Fibroblast of pulmonary artery (primary cell): ENCODE data around the gene FUCA1.
A peak's percentile ranks its signal among the peaks of the same experiment; 100 is the strongest.

Source experiments
- DNase-seq: peaks from one replicate; pipeline ENCODE4 v3.0.0-alpha.2; 2010; ENCODE audit warnings: low read depth
- H3K4me3 ChIP-seq: replicated peaks from 2 replicates; pipeline ENCODE4 v1.5.1; 2011; ENCODE audit warnings: low read depth, mild to moderate bottlenecking, control low read depth, low read length, moderate library complexity
- TF ChIP-seq, protein P1 (sequence below): IDR thresholded peaks from 2 replicates; pipeline ENCODE4 v1.5.1; 2011; ENCODE audit warnings: mild to moderate bottlenecking, control low read depth, low read length, inconsistent platforms; ENCODE audit errors: missing control alignments

FUCA1 gene

DNA sequence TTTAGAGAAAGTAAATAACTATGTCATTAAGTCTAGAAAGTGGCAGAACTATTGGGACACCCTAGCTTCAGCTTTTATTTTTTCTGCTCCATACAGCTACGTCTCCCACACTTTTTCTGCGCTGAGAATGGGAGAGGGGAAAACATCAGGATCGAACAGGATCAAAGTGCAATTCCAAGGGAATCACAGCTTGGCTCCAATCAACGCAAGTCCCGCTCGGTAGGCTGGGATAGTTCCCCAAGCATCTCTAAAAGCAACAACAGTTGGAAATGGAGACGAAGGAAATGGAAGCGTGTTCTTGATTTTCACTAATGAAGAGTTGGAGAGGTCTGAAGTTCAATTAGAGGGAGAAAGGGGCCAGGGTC, 43.4 kb downstream of the FUCA1 start:
- DNase-seq: no peak
- H3K4me3 ChIP-seq: peak overlapping the region; percentile 85
- TF ChIP-seq, protein P1, sequence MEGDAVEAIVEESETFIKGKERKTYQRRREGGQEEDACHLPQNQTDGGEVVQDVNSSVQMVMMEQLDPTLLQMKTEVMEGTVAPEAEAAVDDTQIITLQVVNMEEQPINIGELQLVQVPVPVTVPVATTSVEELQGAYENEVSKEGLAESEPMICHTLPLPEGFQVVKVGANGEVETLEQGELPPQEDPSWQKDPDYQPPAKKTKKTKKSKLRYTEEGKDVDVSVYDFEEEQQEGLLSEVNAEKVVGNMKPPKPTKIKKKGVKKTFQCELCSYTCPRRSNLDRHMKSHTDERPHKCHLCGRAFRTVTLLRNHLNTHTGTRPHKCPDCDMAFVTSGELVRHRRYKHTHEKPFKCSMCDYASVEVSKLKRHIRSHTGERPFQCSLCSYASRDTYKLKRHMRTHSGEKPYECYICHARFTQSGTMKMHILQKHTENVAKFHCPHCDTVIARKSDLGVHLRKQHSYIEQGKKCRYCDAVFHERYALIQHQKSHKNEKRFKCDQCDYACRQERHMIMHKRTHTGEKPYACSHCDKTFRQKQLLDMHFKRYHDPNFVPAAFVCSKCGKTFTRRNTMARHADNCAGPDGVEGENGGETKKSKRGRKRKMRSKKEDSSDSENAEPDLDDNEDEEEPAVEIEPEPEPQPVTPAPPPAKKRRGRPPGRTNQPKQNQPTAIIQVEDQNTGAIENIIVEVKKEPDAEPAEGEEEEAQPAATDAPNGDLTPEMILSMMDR: no peak

DNA sequence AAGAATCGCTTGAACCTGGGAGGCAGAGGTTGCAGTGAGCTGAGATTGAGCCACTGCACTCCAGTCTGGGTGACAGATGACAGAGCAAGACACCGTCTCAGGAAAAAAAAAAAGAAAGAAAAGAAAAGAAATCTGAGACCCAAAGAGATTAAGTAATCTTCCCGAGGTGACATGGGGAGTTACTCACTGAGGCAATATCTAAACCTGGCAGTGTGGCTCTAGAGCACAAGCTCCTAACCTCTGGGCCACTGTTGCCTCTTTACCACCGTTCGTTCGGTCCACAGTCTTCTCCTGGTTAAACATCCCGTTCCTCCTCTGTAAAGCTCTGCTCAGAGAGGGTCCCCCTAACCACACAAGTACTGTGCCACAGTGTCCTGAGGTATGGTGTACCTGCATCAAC, 44.3 kb downstream of the FUCA1 start:
- TF ChIP-seq, protein P1: no peak
- peak overlapping the region; percentile 85 for H3K4me3 ChIP-seq
- no peak for DNase-seq

DNA sequence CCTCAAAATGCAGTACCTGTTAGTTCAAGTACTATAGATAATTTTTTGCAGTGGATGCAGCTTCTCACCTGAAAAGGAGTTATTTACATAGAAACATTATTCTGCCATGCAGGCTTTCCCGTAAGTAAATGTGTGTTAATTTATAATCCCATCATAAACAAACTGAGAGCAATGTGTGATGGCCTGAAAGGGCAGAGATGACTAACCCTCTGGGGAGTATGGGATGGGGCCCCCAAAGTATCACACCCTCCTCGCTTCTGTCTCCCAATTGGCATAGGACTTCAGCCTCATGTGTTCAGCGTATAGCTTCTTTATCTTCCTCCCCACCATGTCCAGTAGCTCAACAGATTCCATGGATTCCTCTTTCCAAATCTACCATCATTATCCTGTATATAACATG, 50.5 kb downstream of the FUCA1 start:
- no peak for DNase-seq
- TF ChIP-seq, protein P1: no peak
- no peak overlapping the region for H3K4me3 ChIP-seq

DNA sequence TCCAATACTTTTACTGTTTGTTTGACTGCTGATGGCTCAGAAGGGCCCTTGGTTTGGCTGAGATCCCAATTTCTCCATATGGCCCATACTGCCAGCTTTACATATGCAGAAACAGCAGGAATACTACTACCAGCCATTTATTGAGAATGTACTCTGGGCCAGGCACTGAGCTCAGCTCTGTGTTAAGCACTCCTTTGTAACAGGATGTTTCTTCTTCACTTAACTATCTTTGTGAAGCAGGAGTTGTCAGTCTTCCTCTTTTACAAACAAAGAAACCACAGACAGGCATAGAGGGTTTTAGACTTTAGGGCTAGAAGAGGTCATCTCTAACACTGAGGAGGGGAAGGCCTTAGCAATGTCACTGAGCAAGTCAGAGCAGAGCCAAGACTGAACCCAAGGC, 51.2 kb downstream of the FUCA1 start:
- TF ChIP-seq, protein P1: no peak
- no peak for DNase-seq
- H3K4me3 ChIP-seq: no peak overlapping the region

DNA sequence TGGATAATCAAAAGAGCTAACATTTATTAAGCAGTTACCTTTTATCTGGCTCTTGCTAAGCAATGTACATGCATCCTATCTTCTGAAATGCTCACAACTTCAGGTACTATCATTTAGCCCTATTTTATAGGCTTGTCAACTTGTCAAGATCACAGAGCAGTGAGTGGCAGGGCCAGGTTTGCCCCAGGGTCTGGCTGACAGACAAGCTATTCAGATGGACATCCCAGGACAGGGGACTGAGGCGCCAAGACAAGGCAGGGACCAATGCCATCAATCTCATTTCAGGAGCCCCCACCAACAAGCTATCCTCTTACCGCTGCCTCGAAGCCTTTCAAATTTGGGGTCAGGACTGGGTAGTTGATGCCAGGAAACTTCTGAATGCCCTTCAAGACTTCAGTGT, 51.7 kb downstream of the FUCA1 start:
- TF ChIP-seq, protein P1: no peak
- no peak for DNase-seq
- H3K4me3 ChIP-seq: no peak overlapping the region

DNA sequence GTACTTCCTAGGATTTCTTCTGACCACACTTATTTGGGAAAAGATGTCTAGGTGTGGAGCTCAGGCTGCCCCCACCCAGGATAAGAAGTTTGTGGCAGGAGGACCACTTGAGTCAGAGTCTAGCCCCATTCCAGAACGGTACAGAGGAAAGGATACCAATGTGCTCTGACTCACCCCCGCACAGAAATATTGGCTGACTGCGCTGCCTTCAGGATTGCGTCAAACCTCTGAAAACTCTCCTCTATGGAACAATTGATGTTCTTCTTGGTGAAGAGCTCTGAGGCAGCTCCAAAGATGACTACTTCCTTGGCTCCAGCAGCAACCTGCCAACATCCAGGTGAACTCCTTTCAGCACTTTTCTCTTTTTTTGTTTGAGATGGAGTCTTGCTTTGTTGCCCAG, 54.1 kb downstream of the FUCA1 start:
- TF ChIP-seq, protein P1: no peak
- no peak for DNase-seq
- no peak overlapping the region for H3K4me3 ChIP-seq

DNA sequence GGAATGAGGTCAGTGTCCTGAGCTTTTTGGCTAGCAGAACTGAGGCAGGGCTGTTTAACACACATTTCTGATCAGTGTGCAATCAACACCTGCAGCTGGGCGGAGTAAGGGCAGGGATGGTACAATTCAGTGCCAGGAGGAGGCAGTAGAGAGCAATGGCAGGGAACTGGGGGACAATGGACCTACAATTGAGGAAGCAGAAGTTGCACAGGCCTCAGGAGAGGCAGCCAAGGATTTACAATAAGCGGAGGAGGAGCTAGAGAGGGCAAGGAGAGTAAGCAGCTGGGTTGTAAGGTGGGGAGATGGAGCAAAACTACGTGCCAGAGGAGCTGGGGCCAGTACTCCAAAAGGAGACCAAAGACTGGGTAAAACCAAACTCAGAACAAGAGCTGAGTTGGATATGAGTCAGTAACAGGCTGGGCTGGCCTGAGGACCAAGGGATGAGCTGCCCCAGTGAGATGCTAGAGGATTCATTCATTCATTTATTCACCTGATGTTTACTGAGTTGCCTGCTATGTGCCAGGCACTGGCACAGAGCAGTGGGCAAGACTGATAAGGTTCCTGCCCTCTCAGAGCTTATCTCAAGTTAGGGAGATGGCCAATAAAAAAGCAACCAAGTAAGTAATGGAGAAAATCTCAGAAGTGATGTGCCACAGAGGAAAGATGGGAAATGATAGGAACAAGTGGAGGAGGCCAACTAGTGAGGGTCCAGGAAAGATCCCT, 57.1 kb downstream of the FUCA1 start:
- TF ChIP-seq, protein P1: peak; percentile 74
- peak; percentile 54 for DNase-seq
- H3K4me3 ChIP-seq: no peak overlapping the region
